ENCODE data around the gene PRR19.
A peak's percentile ranks its signal among the peaks of the same experiment; 100 is the strongest.

The PRR19 gene

DNA sequence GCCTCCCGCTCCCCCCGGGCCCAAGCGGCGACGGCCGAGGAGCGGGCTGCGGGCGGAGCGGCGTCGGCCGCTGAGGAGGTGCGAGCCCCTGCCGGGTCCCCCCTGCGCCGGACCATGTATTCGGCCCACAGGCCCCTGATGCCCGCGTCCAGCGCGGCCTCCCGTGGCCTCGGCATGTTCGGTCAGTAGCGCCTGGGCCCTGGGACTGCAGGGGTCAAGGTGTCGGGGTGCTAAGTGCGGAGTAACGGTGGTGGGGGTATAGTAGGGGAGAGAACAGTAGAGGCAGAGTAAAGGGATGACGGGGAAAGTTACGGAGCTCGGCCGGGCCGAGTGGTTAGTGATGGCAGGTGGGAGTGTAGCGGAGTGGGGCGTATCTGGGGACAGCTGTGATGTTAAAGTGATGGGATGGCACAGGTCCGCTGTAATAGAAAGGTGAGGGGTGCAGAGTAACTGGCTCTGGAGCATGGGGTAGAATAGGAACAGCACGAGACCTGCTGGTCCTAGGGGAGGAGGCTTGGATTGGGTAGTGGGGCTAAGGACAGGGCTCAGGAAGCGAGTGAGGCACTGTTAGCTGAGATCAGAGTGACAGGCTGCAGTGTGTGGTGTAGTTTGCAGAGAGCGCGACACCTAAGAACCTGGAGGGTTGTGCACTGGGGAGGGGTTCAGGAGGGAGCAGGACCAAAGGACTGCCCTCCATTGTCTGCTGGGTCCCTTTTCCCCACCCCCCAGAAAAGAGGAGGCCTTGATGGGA, 17.2 kb upstream of the PRR19 start:
- Histone ChIP-seq H3K4me3 (replicated peaks; ENCODE audit: insufficient read depth, low read length) (peak overlapping the region; percentile 53), H3K27ac (replicated peaks) (no peak overlapping the region), H3K27me3 (ENCODE audit: insufficient read depth, poor library complexity, severe bottlenecking) (no peaks in the 10 kb centered on the region)
- peak in 1 of 2 experiments; percentile 4 for DNase-seq (ENCODE audit: low read depth in 1 of 2, low spot score in 1 of 2)
- TF ChIP-seq, protein P1, sequence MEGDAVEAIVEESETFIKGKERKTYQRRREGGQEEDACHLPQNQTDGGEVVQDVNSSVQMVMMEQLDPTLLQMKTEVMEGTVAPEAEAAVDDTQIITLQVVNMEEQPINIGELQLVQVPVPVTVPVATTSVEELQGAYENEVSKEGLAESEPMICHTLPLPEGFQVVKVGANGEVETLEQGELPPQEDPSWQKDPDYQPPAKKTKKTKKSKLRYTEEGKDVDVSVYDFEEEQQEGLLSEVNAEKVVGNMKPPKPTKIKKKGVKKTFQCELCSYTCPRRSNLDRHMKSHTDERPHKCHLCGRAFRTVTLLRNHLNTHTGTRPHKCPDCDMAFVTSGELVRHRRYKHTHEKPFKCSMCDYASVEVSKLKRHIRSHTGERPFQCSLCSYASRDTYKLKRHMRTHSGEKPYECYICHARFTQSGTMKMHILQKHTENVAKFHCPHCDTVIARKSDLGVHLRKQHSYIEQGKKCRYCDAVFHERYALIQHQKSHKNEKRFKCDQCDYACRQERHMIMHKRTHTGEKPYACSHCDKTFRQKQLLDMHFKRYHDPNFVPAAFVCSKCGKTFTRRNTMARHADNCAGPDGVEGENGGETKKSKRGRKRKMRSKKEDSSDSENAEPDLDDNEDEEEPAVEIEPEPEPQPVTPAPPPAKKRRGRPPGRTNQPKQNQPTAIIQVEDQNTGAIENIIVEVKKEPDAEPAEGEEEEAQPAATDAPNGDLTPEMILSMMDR (IDR thresholded peaks at IDR 0.05; ENCODE audit: insufficient read depth, low read length), result no peak
- TF ChIP-seq SPI1 (IDR thresholded peaks at IDR 0.05; ENCODE audit: borderline replicate concordance, low read depth) (no peak), GABPA (IDR thresholded peaks at IDR 0.05; ENCODE audit: low read depth) (no peak), POLR2AphosphoS5 (IDR thresholded peaks at IDR 0.05; ENCODE audit: low read depth) (no peak)
- TF ChIP-seq, protein P2, sequence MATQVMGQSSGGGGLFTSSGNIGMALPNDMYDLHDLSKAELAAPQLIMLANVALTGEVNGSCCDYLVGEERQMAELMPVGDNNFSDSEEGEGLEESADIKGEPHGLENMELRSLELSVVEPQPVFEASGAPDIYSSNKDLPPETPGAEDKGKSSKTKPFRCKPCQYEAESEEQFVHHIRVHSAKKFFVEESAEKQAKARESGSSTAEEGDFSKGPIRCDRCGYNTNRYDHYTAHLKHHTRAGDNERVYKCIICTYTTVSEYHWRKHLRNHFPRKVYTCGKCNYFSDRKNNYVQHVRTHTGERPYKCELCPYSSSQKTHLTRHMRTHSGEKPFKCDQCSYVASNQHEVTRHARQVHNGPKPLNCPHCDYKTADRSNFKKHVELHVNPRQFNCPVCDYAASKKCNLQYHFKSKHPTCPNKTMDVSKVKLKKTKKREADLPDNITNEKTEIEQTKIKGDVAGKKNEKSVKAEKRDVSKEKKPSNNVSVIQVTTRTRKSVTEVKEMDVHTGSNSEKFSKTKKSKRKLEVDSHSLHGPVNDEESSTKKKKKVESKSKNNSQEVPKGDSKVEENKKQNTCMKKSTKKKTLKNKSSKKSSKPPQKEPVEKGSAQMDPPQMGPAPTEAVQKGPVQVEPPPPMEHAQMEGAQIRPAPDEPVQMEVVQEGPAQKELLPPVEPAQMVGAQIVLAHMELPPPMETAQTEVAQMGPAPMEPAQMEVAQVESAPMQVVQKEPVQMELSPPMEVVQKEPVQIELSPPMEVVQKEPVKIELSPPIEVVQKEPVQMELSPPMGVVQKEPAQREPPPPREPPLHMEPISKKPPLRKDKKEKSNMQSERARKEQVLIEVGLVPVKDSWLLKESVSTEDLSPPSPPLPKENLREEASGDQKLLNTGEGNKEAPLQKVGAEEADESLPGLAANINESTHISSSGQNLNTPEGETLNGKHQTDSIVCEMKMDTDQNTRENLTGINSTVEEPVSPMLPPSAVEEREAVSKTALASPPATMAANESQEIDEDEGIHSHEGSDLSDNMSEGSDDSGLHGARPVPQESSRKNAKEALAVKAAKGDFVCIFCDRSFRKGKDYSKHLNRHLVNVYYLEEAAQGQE (IDR thresholded peaks at IDR 0.05; ENCODE audit: insufficient replicate concordance, low read depth), result no peak

DNA sequence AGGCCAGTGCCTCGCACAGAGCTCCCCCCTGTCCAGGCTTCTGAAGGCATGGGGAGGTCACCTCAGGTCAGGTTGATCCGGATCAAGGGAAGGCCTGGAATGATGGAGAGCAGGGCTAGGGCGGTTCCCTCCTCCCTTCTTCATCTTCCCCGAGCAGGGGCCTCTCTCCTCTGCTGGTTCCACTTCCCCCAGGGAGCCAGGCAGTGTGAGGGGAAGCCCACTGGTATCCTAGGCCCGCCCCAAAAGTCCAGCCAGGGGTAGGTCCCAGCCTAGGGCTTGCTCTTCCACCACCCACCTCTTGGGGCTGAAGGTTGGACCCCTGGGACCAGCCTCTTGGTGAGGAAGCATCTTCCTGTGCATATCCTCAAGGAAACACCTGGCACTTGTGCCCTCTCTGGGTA, 16.4 kb upstream of the PRR19 start:
- TF ChIP-seq POLR2AphosphoS5 (IDR thresholded peaks at IDR 0.05; ENCODE audit: low read depth) (no peak), GABPA (IDR thresholded peaks at IDR 0.05; ENCODE audit: low read depth) (no peak), SPI1 (IDR thresholded peaks at IDR 0.05; ENCODE audit: borderline replicate concordance, low read depth) (no peak)
- TF ChIP-seq, protein P2 (IDR thresholded peaks at IDR 0.05; ENCODE audit: insufficient replicate concordance, low read depth), result no peak
- TF ChIP-seq, protein P1 (IDR thresholded peaks at IDR 0.05; ENCODE audit: insufficient read depth, low read length), result no peak
- Histone ChIP-seq H3K27ac (replicated peaks) (no peak overlapping the region), H3K4me3 (replicated peaks; ENCODE audit: insufficient read depth, low read length) (no peak overlapping the region), H3K27me3 (ENCODE audit: insufficient read depth, poor library complexity, severe bottlenecking) (no peaks in the 10 kb centered on the region)
- DNase-seq (ENCODE audit: low read depth in 1 of 2, low spot score in 1 of 2), result no peak

DNA sequence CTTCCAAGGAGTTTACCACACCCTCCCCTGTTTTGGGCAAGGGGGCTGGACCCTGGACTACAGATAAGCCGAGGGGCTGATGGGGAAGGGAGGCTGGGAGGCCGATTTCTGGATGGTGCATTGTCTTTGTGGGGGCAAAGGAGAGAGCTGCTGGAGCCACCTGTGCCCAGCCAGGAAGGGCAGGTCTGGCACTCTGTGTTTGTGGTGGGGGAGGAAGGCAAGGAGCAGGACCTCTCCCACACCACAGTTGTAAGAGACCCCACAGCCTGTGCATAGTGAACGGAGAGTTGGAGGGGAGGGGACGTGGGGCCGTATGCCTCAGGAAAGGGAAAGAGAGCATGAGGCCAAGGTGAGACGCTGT, 16.0 kb upstream of the PRR19 start:
- H3K4me3 ChIP-seq (replicated peaks; ENCODE audit: insufficient read depth, low read length), result no peak overlapping the region
- H3K27me3 ChIP-seq (ENCODE audit: insufficient read depth, poor library complexity, severe bottlenecking), result no peaks in the 10 kb centered on the region
- no peak overlapping the region for H3K27ac ChIP-seq (replicated peaks)
- TF ChIP-seq, protein P1 (IDR thresholded peaks at IDR 0.05; ENCODE audit: insufficient read depth, low read length), result no peak
- TF ChIP-seq POLR2AphosphoS5 (IDR thresholded peaks at IDR 0.05; ENCODE audit: low read depth) (no peak), SPI1 (IDR thresholded peaks at IDR 0.05; ENCODE audit: borderline replicate concordance, low read depth) (no peak), GABPA (IDR thresholded peaks at IDR 0.05; ENCODE audit: low read depth) (no peak)
- TF ChIP-seq, protein P2 (IDR thresholded peaks at IDR 0.05; ENCODE audit: insufficient replicate concordance, low read depth), result no peak
- no peak for DNase-seq (ENCODE audit: low read depth in 1 of 2, low spot score in 1 of 2)

All from HL-60 (cell line).